CD1c-positive myeloid dendritic cell (primary cell): Measurements from ENCODE around the gene IKZF2.
A peak's percentile ranks its signal among the peaks of the same experiment; 100 is the strongest.

ENCODE experiments used
- DNase-seq: peaks from one replicate; pipeline ENCODE4 v3.0.0-alpha.2; 2016; ENCODE audit errors: extremely low spot score

The IKZF2 gene

DNA sequence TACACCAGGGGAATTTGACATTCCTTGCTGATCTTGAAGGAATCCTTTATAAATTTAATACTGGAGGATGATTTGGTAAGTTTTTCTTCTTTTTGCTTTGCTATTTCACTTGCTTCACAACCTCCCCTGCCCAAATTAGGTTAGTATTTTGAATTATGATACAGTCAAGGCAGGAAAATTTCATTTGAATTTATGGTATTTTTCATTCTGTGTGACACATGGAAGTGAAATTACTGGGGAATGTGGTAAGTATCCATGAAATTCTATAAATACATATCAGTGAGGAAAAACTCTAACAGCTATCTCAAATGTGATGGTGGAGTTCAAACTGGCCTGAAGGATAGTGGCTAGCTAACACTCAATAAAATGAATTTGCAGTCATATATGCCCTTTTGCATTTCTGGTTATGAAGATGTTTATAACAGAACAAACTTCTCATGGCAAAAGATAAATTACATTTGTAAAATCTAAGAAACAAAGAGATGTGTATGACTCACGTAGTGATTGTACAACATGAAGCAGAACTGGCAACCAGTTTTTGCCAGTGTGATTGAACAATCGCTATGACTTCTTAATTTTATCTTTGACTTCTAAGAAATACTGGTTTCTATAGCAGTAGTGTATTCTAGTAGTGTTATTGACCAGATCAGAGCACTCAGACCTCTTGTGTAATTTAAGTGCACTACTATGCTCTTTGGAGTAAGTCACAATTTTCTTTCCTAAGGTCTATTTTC, 152.6 kb downstream of the IKZF2 start:
- no peak for DNase-seq

DNA sequence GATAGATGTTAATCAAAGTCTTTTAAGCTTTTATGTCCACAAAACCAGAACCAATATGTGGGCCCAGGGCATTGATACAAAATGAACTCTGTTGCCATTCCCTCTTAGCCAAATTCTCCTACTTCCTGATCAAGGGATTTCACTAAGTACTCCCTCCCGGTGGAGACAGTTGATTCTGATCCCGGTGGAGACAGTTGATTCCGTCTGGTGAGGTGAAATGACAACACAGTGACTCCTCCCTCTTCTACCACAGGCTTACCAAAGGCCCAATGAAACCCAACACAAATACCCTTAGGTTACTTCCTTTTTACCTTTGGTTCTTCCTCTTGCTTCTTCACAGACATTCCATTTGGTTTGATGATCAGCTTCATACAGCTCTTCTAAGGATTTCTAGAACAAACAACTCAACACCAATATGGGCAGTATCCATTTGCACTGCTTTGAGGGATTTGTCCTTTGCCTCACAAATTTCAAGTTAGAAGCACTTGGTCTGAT, 153.8 kb downstream of the IKZF2 start:
- DNase-seq = no peak

DNA sequence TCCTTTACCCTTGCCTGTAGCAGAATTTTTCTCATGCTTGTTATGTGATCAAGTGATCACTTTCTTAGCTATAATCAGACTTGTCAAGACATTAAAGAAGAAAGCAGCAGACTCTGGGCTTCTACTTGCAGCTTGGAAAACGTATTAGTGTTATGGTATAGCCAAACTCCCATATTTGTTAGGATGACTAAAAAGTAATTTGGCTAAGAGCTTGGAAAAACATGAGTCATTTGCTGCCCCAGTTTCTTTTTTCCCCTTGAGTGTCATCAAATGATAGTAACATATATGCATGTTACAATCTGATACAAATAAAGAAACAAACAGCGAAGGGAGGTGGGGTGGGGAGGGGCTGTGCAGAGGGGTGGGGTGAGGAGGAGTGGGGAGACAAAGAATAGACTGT, 155.5 kb downstream of the IKZF2 start:
- DNase-seq = no peak

DNA sequence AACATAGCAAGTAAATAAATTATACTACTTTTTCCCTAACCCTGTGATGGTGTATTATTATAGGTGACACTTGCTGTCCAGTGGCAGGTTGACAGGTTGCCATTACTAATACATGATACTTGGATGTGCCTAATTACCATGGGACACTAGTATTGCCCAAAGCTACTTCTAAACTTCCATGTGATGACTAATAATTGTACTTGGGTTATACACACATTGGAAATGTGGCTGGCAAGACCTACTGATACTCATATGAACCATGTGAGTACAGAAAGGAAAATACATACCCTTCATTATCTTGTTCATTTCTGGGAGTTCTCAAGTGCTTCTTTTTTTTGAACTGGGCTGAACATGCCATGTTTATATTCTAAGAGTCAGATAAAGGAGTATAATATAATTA, 156.4 kb downstream of the IKZF2 start:
- DNase-seq = no peak

- no peak for DNase-seq
Measured at GRCh38 chr2:212991120-212991519, 160.3 kb downstream of the IKZF2 start.

- no peak for DNase-seq
Measured at GRCh38 chr2:212990697-212991096, 160.7 kb downstream of the IKZF2 start.

DNA sequence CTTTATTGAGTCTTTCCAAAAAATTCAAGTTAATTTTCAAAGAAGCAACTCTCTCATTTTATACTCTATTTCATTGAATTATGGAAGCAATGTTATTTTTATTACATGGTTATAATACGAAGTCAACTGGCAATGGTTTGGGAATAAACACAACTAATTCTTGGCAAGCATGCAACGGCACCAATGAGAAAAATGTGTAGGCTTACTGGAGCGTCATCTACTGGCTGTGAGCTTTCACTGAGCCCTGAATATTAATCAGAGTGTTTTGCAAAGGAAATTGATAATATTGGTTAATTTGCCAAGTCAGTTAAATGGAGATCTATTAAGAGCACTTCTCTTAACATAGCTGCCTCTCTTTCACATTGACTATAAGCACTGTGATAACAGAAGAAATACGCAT, 163.9 kb downstream of the IKZF2 start:
- no peak for DNase-seq

- no peak for DNase-seq
Measured at GRCh38 chr2:212984129-212984528, 167.3 kb downstream of the IKZF2 start.

GRCh38 chr2:212979799-212980198, 171.6 kb downstream of the IKZF2 start:
- DNase-seq = no peak

DNA sequence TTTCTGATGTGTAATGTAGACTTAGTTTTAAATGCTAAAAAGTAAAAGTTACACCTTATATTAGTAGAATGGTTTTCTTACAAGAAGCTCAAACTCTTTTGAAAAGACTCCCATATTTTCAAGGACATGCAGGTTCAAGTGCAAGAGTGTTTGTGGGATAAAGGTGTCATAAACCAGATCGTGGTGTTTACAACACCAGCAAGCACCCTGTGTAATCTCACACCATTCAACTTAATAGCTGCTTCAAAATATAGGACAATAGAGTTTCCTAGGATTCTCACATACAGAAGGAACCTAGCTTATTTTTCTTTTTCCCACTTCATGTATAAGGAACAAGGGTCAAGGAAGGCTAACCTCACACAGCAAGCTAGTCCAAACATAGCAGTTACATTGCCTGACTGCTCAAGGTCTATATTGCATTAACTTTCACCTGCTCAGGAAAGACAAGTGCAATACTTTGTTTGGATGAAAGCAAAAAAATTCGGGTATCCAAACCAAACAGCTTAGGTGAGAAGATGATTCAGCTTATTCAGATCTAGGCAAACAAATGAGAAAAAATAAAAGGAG, 172.3 kb downstream of the IKZF2 start:
- no peak for DNase-seq

- no peak for DNase-seq
Measured at GRCh38 chr2:212977152-212977551, 174.3 kb downstream of the IKZF2 start.

DNA sequence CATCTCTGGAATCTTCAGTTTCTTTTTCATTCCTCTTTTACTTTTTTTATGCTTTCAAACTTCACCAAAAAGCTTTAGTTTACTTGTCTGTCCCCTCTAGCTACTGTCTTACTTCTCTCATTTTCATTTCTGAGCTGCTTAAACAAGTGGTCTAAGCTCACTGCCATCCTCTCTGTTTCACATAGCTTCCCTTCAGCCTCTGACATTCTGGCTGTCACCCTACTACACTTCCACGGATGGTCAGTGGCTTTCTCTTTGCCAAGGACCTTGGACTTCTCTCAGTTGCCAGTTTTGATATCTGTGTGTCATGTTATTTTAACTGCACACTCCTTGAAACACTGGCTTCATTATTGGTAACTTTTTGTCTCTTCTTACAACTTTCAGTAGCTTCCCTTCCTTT, 176.1 kb downstream of the IKZF2 start:
- no peak for DNase-seq

DNA sequence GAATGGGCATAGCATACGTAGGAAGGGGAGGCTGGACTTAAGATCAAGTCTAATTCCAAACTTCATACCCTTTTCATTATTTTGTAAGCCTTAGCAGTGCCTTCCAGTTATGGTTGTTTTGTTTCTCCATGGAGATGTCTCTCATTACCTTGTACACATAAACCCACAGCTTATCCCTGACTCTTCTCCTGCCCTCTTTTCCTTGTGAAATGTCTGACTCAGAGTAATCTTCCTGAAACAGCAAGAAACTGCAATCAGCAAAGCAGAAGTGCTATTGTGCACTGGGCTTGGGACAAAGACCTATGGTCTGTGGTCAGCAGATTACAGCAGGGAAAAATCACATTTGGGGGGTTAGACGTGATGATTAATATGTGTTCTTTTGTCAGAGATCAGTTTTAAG, 176.7 kb downstream of the IKZF2 start:
- peak; percentile 20 for DNase-seq

DNA sequence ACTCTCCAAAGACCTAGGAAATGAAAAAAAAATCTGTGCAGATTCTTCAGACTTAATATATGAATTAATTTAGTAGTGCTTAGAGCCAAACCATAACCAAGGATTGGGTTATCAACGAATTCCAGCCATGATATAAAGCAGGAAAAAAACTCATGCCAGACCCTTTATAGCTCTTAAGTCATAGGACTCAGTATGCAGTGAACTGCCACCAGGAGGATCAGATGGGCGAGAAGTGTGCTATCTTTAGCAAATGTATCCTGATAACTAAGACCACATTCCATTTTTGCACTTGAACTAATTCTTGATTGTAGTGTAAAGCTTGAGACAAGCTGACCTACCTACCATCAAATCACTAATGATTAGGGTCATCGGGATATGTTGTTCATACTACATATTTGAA, 178.1 kb downstream of the IKZF2 start:
- no peak for DNase-seq

GRCh38 chr2:212970132-212970531, 181.3 kb downstream of the IKZF2 start:
- no peak for DNase-seq

DNA sequence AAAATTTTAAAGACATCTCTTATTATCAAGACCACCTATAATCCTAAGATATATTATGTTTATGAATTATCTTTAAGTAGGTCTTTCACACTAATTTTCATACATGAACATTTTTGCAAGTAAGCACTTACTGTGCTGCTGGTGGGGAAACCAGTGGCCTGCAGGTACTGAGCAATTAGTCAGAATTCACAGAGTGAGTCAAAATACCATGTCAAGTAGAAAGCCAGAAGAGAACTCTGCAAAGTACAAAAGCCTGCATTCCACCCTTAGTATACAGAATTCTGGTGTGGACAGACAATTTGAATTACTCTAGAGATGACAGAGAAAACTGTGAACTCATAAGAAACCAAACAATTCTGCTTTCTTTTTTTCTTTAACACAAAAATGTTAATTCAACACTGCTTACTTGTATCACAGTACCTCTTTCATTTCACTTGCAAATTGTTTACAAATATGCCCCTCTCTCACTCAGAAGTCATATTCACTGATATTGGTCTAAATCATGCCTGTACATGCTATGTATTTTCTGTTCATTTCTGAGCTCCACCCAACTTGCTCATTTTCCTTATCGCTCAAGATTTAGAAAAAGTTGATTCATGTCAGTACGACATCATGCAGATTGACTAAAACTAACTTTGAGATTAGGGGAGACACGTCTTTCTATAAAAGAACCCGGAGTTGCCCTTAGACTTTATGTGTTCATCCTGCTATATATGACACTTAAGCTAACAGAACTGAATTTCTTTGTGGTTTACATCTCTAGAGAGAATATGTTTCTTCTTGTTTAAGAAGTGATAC, 182.9 kb downstream of the IKZF2 start:
- DNase-seq = no peak

DNA sequence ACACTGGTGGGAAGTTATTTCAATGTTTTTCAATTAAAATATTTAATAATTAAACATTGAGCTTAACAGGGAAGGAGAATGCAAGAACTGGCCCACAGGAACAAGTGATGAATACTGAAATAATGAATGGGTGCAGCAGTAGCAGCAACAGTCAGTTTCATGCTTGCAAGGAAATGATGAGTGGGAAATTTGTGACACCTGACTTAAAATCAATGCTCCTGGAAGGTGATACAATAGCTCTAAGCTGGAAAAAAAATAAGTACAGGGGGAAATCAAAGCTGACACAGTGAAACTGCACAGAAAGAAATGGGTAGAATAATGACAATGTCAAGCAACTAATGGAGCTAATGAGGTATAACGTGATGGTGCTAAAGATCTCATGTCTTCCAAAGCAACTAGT, 184.5 kb downstream of the IKZF2 start:
- DNase-seq = no peak

GRCh38 chr2:212962691-212963090, 188.7 kb downstream of the IKZF2 start:
- no peak for DNase-seq

DNA sequence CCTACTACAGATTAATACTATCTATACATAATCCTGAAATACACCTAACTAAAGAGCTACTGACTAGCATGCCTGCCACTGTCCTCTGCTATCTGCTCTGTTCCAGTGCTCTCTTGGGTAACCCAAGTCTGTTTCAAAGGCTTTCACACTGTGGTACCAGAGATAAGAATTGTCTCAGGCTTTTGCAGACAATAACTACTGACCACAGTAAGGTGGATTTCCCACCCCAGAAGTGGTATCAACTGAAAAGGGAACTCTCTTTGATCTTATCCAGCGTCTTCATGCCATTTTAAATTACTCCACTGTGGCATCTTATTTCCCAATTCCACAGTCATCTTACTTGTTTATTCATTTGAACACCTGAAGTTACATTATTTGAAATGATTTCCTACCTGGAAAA, 190.2 kb downstream of the IKZF2 start:
- DNase-seq = no peak

- no peak for DNase-seq
Measured at GRCh38 chr2:212960336-212960735, 191.1 kb downstream of the IKZF2 start.

GRCh38 chr2:212959471-212960117, 191.8 kb downstream of the IKZF2 start:
- no peak for DNase-seq

GRCh38 chr2:212958757-212959295, 192.6 kb downstream of the IKZF2 start:
- no peak for DNase-seq
